Stimulated activated CD8-positive, alpha-beta memory T cell treated with anti-CD3 and anti-CD28 coated beads, Interleukin-12 subunit alpha, Interleukin-12 subunit beta, amount 100 ng/mL, for 24 hours (primary cell): ENCODE data around the gene LMO7.

Experiments
- DNase-seq: peaks from one replicate; pipeline ENCODE4 v3.0.0-alpha.2; 2020; ENCODE audit errors: extremely low read depth

The LMO7 gene

GRCh38 chr13:75635828-75636435, at the start of gene LMO7:
Gene LMO7, plus strand, starts transcription at chr13:75636330. Its CDS starts 328 bp downstream, at chr13:75636658.
- DNase-seq, result no peak

GRCh38 chr13:75587679-75588078, 48.5 kb upstream of the LMO7 start:
- DNase-seq, result no peak

- no peak for DNase-seq
Observed at GRCh38 chr13:75596657-75597182, 39.4 kb upstream of the LMO7 start.

- DNase-seq, result no peak
Observed at GRCh38 chr13:75600371-75600770, 35.8 kb upstream of the LMO7 start.

GRCh38 chr13:75603038-75603437, 33.1 kb upstream of the LMO7 start:
- DNase-seq, result no peak

GRCh38 chr13:75607447-75607846, 28.7 kb upstream of the LMO7 start:
- no peak for DNase-seq

- no peak for DNase-seq
Observed at GRCh38 chr13:75610466-75610865, 25.7 kb upstream of the LMO7 start.

- no peak for DNase-seq
Observed at GRCh38 chr13:75612354-75612753, 23.8 kb upstream of the LMO7 start.

GRCh38 chr13:75617230-75617629, 18.9 kb upstream of the LMO7 start:
- DNase-seq, result no peak

GRCh38 chr13:75618308-75618707, 17.8 kb upstream of the LMO7 start:
- no peak for DNase-seq

- DNase-seq, result no peak
Observed at GRCh38 chr13:75620020-75620419, 16.1 kb upstream of the LMO7 start.

- DNase-seq, result no peak
Observed at GRCh38 chr13:75621147-75621546, 15.0 kb upstream of the LMO7 start.

- no peak for DNase-seq
Observed at GRCh38 chr13:75628801-75629200, 7.3 kb upstream of the LMO7 start.

GRCh38 chr13:75633285-75633684, 2.8 kb upstream of the LMO7 start:
- no peak for DNase-seq

- DNase-seq, result no peak
Observed at GRCh38 chr13:75635101-75635827, 866 bp upstream of the LMO7 start.

GRCh38 chr13:75636436-75637180, 478 bp downstream of the LMO7 start:
- no peak for DNase-seq

- DNase-seq, result no peak
Observed at GRCh38 chr13:75637181-75637750, 1.1 kb downstream of the LMO7 start.

GRCh38 chr13:75639454-75639853, 3.3 kb downstream of the LMO7 start:
- no peak for DNase-seq

GRCh38 chr13:75641026-75641425, 4.9 kb downstream of the LMO7 start:
- no peak for DNase-seq

GRCh38 chr13:75643182-75643581, 7.1 kb downstream of the LMO7 start:
- no peak for DNase-seq

GRCh38 chr13:75643693-75644092, 7.6 kb downstream of the LMO7 start:
- no peak for DNase-seq

GRCh38 chr13:75645141-75645540, 9.0 kb downstream of the LMO7 start:
- DNase-seq, result no peak
